Activated naive CD8-positive, alpha-beta T cell treated with anti-CD3 and anti-CD28 coated beads for 36 hours (primary cell): Measurements from ENCODE around the gene LYSMD4. TPM values are rescaled to one million over a fixed set of nuclear protein-coding genes. Genes with fewer than 3 reads are reported as not detected.

Experiments used
- DNase-seq: peaks from one replicate; pipeline ENCODE4 v3.0.0; 2021
- H3K27ac Mint-ChIP-seq: one replicate; pipeline ENCODE4 v1.8.0; 2022; ENCODE audit warnings: mild to moderate bottlenecking, moderate library complexity, mixed read lengths
- H3K27me3 Mint-ChIP-seq: one replicate; pipeline ENCODE4 v1.8.0; 2022; ENCODE audit warnings: mild to moderate bottlenecking, mixed read lengths
- H3K36me3 Mint-ChIP-seq: one replicate; pipeline ENCODE4 v1.8.0; 2021; ENCODE audit warnings: mild to moderate bottlenecking, mixed read lengths
- H3K4me1 Mint-ChIP-seq: one replicate; pipeline ENCODE4 v1.8.0; 2021; ENCODE audit warnings: mixed read lengths
- H3K4me3 Mint-ChIP-seq: one replicate; pipeline ENCODE4 v1.8.0; 2022; ENCODE audit warnings: mild to moderate bottlenecking, moderate library complexity, mixed read lengths
- H3K9me3 Mint-ChIP-seq: one replicate; pipeline ENCODE4 v1.8.0; 2022; ENCODE audit warnings: mixed read lengths
- total RNA-seq, 2 experiments: library from RNA; stranded (reverse); gene quantifications; one replicate each; pipeline ENCODE4 v1.2.3, GENCODE V29; 2021

LYSMD4 gene
- total RNA-seq, 2 experiments from 2014 or later, result 5.5 to 6.1 TPM

DNA sequence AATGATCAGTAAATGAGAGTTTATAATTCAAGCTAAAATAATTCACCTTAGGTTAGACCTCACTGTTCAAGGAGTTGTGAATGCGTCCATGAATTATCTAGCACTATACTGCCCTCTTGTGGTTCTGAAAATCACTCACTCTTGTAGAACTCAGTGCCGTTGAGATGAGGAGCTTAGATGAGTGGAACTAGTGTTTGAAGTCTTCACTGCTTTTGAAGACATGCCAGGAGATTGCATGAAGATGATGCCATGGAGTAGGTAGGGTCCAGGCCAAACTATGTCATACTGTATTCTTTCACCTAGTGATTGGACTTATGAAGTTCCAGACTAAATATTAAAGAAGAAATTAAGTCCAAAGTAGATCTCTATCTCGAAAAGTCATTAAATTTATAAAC is 28.8 kb downstream of the LYSMD4 start:
- Mint-ChIP-seq H3K4me3 (no peak overlapping the region), H3K27ac (peak overlapping the region; percentile 13), H3K9me3 (no peaks in the 10 kb centered on the region), H3K4me1 (peaks cover 50% of the 10 kb centered on the region), H3K27me3 (no peaks in the 10 kb centered on the region), H3K36me3 (peaks cover 7% of the 10 kb centered on the region)
- DNase-seq, result no peak

DNA sequence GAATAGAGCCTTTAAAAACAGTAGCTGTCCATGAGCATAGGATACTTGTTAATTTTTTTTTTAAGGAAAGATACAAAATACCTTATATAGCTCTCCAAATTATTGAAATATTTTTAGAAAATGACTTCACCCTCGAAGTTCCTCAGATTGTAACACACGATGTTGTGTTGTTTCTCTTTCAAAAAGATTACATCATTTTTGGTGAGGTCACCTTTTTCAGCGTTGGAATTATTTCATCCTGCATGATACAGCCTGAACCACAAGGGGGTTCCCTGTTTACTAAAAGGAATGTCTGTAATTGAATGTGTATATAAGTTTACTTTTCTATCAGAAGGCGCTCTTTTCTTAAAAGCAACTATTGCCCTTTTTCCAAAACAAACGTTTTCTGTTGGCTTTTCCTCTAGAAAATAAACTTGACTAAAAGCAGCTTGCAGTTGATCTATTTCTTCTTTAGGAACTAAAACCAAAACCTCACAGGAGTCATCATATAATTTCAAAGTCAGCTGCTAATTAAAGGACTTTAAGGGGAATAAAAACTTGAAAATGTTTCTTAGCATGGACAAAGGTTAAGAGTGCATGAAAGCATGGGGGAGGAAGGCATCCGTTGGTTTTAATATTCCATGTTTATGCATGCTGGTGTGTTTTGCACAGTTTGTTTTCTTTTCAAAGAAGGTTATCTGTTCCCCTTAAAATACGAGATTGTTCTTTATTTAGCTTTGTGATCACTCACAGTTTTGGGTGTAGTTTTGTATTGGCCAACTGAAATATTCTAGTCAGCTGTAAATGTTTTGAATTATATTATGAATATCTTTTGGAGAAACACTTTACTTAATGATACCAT is 29.4 kb downstream of the LYSMD4 start:
- Mint-ChIP-seq H3K36me3 (peaks cover 7% of the 10 kb centered on the region), H3K9me3 (no peaks in the 10 kb centered on the region), H3K4me3 (peak overlapping the region; percentile 22), H3K27me3 (no peaks in the 10 kb centered on the region), H3K27ac (peak overlapping the region; percentile 72), H3K4me1 (peaks cover 48% of the 10 kb centered on the region)
- DNase-seq, result no peak

DNA sequence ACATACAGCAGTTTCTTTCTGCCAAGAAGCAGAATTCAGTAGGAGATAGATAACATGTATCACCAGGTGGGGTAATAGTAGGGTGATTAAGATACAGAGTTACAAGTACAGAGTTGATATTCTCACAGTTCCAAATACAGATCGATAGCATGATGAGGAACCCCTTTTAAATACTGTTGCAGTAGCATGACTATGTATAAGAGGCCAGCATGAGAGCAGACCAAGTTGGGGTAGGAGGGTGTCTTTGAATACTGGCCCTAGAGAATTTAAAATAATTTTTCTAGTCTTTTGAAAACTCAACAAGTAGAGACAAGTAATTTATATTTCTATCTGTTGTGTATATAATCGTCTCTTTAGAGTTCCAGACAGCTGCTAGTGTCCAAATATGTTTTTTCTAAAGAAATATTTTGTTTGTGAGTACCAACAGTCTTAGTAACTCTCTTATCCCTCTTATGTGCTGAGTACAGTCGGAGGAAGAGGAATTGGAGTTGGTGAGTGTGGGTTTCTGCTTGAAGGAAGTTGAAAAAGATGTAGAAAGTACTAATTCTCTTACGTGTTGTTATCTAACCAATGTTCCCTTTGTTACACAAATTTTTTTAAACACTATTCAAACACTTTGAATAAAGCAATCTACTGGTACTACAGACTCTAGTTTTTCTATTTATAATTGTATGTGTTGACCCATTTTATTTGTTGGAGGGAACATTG is 30.2 kb downstream of the LYSMD4 start:
- H3K4me1 Mint-ChIP-seq, result peaks cover 42% of the 10 kb centered on the region
- no peaks in the 10 kb centered on the region for H3K9me3 Mint-ChIP-seq
- peaks cover 3% of the 10 kb centered on the region for H3K36me3 Mint-ChIP-seq
- no peak overlapping the region for H3K4me3 Mint-ChIP-seq
- H3K27ac Mint-ChIP-seq, result peak overlapping the region; percentile 72
- H3K27me3 Mint-ChIP-seq, result no peaks in the 10 kb centered on the region
- DNase-seq, result no peak

DNA sequence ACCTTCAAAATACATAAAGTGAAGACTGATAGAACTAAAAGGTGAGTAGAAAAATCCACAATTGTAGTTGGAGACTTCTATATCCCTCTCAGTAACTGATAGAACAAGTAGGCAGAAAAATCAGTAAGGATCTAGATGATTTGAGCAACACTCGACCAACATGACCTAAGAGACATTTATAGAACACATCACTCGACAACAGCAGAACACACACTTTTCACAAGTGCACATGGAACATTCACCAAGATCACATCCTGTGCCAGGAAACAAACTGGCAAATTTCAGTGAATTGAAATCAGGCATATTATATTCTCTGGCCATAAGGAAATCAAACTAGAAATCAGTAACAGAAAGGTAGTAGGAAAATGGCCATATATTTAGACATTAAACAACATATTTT is 37.1 kb downstream of the LYSMD4 start:
- no peak overlapping the region for H3K27ac Mint-ChIP-seq
- H3K4me1 Mint-ChIP-seq, result no peaks in the 10 kb centered on the region
- peaks cover 21% of the 10 kb centered on the region for H3K36me3 Mint-ChIP-seq
- H3K4me3 Mint-ChIP-seq, result no peak overlapping the region
- no peak for DNase-seq
- no peaks in the 10 kb centered on the region for H3K27me3 Mint-ChIP-seq
- H3K9me3 Mint-ChIP-seq, result no peaks in the 10 kb centered on the region

DNA sequence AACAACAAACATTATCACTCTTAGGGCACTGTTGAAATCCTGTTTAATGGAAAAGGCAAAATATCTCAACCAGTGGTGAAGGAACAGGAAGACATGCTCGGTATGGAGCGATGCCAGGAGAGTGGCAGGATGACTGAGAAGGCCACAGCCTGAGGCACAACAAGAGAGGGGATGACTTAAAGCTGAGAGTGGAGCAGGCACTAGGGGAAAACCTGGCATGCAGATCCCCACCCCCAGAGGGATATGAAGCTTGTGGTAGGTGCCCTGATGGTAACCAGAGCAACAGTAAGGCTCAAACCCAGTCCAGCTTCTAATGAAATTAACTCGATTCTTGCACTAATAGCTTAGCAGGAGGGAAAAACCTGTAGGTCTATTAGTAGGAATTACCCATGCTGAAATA is 40.4 kb downstream of the LYSMD4 start:
- Mint-ChIP-seq H3K27me3 (no peaks in the 10 kb centered on the region), H3K9me3 (no peaks in the 10 kb centered on the region), H3K27ac (no peak overlapping the region), H3K4me1 (no peaks in the 10 kb centered on the region), H3K4me3 (no peak overlapping the region), H3K36me3 (peaks cover 22% of the 10 kb centered on the region)
- no peak for DNase-seq

DNA sequence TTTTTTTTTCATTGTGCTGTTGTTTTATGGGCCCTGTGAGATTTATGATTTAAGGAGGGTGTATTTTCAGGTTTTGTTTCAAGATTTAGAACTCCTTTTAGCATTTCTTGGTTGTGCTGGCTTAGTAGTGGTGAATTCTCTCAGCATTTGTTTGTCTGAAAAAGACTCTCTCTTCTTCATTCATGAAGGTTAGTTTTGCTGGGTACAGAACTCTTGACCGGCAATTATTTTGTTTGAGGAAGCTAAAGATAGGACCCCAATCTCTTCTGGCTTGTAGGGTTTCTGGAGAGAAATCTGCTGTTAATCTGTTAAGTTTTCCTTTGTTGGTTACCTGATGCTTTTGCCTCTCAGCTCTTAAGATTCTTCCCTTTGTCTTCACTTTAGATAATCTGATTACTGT is 46.9 kb downstream of the LYSMD4 start:
- H3K27ac Mint-ChIP-seq, result no peak overlapping the region
- H3K9me3 Mint-ChIP-seq, result peaks cover 27% of the 10 kb centered on the region
- H3K4me3 Mint-ChIP-seq, result no peak overlapping the region
- peaks cover 31% of the 10 kb centered on the region for H3K4me1 Mint-ChIP-seq
- no peak for DNase-seq
- peaks cover 51% of the 10 kb centered on the region for H3K36me3 Mint-ChIP-seq
- H3K27me3 Mint-ChIP-seq, result no peaks in the 10 kb centered on the region

DNA sequence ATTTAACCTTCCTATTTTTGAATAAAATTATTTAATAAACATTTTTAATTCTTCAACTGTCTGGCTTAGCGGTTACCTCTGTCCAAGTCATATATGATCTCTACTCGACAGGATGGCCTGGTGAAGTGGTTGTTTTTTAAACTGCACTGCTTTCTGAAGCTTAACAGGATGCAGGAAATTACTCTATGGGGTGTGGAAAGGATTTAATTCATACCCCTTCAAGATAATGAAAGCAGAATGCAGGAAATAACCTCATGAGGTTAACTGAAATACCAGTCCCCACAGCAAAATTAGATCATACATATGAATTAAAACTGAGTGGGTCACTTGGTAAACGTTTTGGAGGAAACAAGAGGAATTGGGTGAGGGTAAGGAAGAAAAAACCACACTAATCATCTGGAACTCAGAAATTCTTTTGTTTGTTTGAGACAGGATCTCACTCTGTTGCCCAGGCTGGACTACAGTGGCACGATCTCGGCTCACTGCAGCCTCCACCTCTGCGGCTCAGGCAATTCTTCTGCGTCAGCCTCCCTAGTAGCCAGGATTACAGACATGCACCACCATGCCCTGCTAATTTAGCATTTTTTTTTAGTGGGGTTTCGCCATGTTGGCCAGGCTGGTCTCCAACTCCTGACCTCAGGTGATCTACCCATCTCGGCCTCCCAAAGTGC is 50.1 kb downstream of the LYSMD4 start:
- H3K27ac Mint-ChIP-seq, result peak overlapping the region; percentile 83
- peak overlapping the region; percentile 39 for H3K4me3 Mint-ChIP-seq
- H3K36me3 Mint-ChIP-seq, result peaks cover 62% of the 10 kb centered on the region
- peaks cover 27% of the 10 kb centered on the region for H3K9me3 Mint-ChIP-seq
- no peak for DNase-seq
- H3K4me1 Mint-ChIP-seq, result peaks cover 32% of the 10 kb centered on the region
- H3K27me3 Mint-ChIP-seq, result no peaks in the 10 kb centered on the region

DNA sequence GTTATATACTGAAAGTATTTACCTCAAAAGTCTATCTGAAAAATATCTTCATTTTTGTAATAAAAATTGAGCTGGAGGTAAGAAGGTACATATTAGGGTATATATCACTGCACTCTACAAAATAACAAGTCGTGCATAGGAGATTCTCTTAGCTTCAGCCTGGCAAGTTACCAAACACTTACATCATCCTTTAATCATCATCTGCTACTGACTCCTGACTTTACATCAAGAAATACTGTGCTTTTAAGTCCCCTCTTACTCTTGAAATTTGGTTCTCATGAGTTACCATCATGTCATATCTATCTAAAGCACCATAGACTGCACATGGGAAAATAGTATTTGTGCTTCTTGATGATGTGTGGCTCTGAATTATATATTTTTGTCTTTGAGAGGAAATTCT is 50.8 kb downstream of the LYSMD4 start:
- Mint-ChIP-seq H3K27me3 (no peaks in the 10 kb centered on the region), H3K4me3 (no peak overlapping the region), H3K9me3 (peaks cover 27% of the 10 kb centered on the region), H3K27ac (peak overlapping the region; percentile 84), H3K4me1 (peaks cover 36% of the 10 kb centered on the region), H3K36me3 (peaks cover 60% of the 10 kb centered on the region)
- DNase-seq, result no peak

DNA sequence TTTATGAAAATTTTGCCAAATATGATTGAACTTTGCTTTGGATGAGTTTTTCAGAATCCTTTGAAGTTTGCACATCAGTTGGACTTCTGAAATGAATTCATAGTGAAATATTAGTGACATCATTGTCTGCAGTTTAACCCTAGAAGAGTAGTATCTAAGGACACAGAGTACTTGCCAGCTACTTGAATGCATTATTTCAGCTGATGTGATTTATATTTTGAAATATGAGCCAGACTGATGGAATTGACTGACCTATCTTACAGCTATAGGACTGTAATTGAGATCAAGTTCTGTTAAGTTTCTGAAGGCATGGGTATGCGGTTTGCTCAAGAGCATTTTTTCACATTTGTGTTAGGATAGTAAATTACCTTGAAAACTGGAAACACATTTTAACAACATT is 51.2 kb downstream of the LYSMD4 start:
- peak overlapping the region; percentile 84 for H3K27ac Mint-ChIP-seq
- peaks cover 38% of the 10 kb centered on the region for H3K4me1 Mint-ChIP-seq
- H3K4me3 Mint-ChIP-seq, result no peak overlapping the region
- no peaks in the 10 kb centered on the region for H3K27me3 Mint-ChIP-seq
- DNase-seq, result no peak
- peaks cover 27% of the 10 kb centered on the region for H3K9me3 Mint-ChIP-seq
- peaks cover 60% of the 10 kb centered on the region for H3K36me3 Mint-ChIP-seq

DNA sequence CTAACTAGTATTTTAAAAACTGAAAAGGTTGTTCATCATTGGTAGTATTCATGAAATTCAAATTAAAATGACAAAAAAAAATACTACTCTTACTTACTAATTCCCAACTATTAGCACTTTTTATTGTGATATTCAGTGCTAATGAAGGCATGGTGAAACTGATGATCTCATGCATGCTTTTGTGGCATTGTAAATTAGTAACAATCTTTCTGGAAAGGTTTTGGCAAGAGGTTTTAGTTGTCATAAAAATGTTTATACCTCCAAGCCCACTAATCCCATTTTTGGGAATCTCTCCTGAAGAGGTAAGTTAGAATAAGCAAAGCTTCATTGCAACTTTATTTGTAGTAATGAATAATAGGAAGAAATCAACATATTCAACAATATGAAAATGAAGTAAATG is 53.0 kb downstream of the LYSMD4 start:
- Mint-ChIP-seq H3K4me3 (no peak overlapping the region), H3K4me1 (peaks cover 37% of the 10 kb centered on the region)

DNA sequence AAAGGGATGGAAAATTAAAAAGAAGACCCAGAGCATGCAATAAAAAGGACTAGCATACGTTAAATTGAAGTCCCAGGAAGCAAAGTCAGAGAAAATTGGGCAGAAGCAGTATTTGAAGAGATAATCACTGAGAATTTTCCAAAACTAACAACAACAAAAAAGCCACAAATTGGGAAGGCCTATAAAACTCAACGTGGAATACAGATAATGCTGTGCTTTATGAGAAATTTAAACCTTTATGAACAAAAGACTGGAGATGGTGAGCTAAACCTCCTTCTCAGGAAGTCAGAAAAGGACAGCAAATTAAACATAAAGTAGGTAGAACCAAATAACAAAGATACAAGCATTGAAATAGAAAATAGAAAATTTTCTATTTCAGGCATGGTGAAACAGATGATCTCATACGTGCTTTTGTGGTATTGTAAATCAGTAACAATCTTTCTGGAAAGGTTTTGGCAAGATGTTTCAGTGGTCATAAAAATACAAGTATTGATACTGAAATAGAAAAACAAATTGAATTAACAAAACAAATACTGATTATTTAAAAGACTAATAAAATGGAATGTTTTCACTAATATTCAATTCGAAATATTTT is 55.6 kb downstream of the LYSMD4 start:
- H3K27me3 Mint-ChIP-seq, result no peaks in the 10 kb centered on the region
- no peak for DNase-seq
- H3K9me3 Mint-ChIP-seq, result no peaks in the 10 kb centered on the region
- no peak overlapping the region for H3K27ac Mint-ChIP-seq
- peaks cover 33% of the 10 kb centered on the region for H3K36me3 Mint-ChIP-seq
- H3K4me1 Mint-ChIP-seq, result peaks cover 16% of the 10 kb centered on the region
- H3K4me3 Mint-ChIP-seq, result no peak overlapping the region

More for the DNA sequence above, 53.0 kb downstream of the LYSMD4 start:
- Mint-ChIP-seq H3K36me3 (peaks cover 51% of the 10 kb centered on the region), H3K27me3 (no peaks in the 10 kb centered on the region), H3K27ac (no peak overlapping the region), H3K9me3 (peaks cover 14% of the 10 kb centered on the region)
- DNase-seq, result no peak

Other genes starting within 250 kb of the LYSMD4 start
- gene MEF2A, start 167.5 kb downstream of the LYSMD4 start, total RNA-seq, result 10 to 100 TPM; 20.9 to 21.9 TPM